Neural progenitor cell (in vitro differentiated cells): ENCODE data around the gene CDH11.

ENCODE experiments used
- EZH2 ChIP-seq: fragments of 200-600 bp; sonication (generic); IDR thresholded peaks from 2 replicates; pipeline ENCODE4 v1.6.1; 2017; ENCODE audit warnings: antibody characterized with exemption, mild to moderate bottlenecking, moderate library complexity
- EZH2phosphoT487 ChIP-seq: fragments of 200-600 bp; sonication (generic); IDR thresholded peaks from 2 replicates; pipeline ENCODE4 v1.6.1; 2017; ENCODE audit warnings: antibody characterized with exemption
- TF ChIP-seq, protein P1 (sequence below): fragments of 200-600 bp; sonication (generic); IDR thresholded peaks from 2 replicates; pipeline ENCODE4 v1.5.1; 2017; ENCODE audit warnings: antibody characterized with exemption, mild to moderate bottlenecking

DNA sequence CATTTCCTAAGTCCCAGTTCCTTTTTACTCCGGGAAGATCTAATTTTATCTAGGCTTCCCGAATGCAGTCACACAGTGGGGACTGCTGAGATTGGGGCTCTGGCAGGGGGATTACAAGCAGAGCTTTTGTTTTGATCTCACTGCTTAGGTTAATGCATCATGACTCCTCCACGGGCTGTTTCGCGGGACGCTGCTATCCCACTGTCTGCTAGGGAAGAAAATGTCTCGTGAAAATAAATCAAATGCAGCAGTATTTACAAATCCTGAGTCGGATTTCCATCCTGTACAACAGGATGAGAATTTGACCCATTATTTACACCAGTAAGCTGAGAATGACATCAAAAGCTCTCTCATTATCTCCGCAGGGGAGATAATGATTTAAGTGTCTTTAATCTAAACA lies 83.8 kb downstream of the CDH11 start:
- TF ChIP-seq, protein P1, sequence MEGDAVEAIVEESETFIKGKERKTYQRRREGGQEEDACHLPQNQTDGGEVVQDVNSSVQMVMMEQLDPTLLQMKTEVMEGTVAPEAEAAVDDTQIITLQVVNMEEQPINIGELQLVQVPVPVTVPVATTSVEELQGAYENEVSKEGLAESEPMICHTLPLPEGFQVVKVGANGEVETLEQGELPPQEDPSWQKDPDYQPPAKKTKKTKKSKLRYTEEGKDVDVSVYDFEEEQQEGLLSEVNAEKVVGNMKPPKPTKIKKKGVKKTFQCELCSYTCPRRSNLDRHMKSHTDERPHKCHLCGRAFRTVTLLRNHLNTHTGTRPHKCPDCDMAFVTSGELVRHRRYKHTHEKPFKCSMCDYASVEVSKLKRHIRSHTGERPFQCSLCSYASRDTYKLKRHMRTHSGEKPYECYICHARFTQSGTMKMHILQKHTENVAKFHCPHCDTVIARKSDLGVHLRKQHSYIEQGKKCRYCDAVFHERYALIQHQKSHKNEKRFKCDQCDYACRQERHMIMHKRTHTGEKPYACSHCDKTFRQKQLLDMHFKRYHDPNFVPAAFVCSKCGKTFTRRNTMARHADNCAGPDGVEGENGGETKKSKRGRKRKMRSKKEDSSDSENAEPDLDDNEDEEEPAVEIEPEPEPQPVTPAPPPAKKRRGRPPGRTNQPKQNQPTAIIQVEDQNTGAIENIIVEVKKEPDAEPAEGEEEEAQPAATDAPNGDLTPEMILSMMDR, result no peak
- TF ChIP-seq EZH2, result no peak
- TF ChIP-seq EZH2phosphoT487, result peak; percentile 54
